HCT116 (cell line): ENCODE measurements around the gene RBPJ. TPM values are rescaled to one million over a fixed set of nuclear protein-coding genes. Genes with fewer than 3 reads are reported as not detected.

ENCODE experiments used
- ATAC-seq: fragments of 200-7000 bp; cut with Tn5 transposase; 2 replicates; pipeline ENCODE4 v1.9.1; 2020; ENCODE audit warnings: mild to moderate bottlenecking, moderate library complexity
- BruUV-seq: library from RNA; stranded (reverse); fragments of 400-500 nt; replicated peaks from 2 replicates; lab custom pipeline; 2021; lab: Mats Ljungman, UMichigan
- CTCF ChIA-PET: fragments of 300-600 bp; sonication (Branson Sonifier 250); formaldehyde crosslinking; loops from one replicate; lab custom pipeline; 2021; ENCODE audit warnings: antibody characterized with exemption; lab: Charles Lee
- POLR2A ChIA-PET: fragments of 300-600, 350-600 bp; sonication (Branson Sonifier 250); formaldehyde crosslinking; loops from one replicate; lab custom pipeline; 2021; ENCODE audit warnings: antibody characterized with exemption; lab: Charles Lee
- RAD21 ChIA-PET, 2 experiments: fragments of 300-600 bp; sonication (Branson Sonifier 250); formaldehyde crosslinking; loops; one replicate each; lab custom pipeline; 2023; ENCODE audit warnings: low total read pairs in 2 of 2; ENCODE audit not compliant: uncharacterized antibody in 2 of 2, unreplicated experiment in 2 of 2, low non-redundant PET in 1 of 2; lab: Charles Lee
- DNase-seq: peaks from one replicate; pipeline ENCODE4 v3.0.0-alpha.2; 2010; ENCODE audit warnings: low read depth, low spot score
- H2AFZ ChIP-seq: fragments of 200-600 bp; shearing (Covaris generic), sonication (generic); 2 replicates; pipeline ENCODE4 v1.6.1; 2017; ENCODE audit warnings: low read depth, mixed run types, mixed read lengths, antibody characterized with exemption, low read length; ENCODE audit not compliant: poor library complexity, severe bottlenecking
- H3K27ac ChIP-seq: 2 replicates; pipeline ENCODE4 v1.5.1; 2012; ENCODE audit warnings: low read depth, low read length
- H3K27me3 ChIP-seq: fragments of 200-600 bp; sonication (generic); 2 replicates; pipeline ENCODE4 v1.6.1; 2016; ENCODE audit warnings: mixed run types, low read length, mixed read lengths; ENCODE audit not compliant: insufficient read depth
- H3K36me3 ChIP-seq, 2 experiments: fragments of 200-500 bp in 1 of 2; fragments of 200-600 bp in 1 of 2; sonication (Bioruptor generic) in 1 of 2; sonication (generic) in 1 of 2; 2 replicates each; pipeline versions ENCODE4 v1.5.1 to v1.6.1; 2014 to 2016; ENCODE audit warnings: low read length in 2 of 2, inconsistent platforms in 1 of 2, mixed read lengths in 1 of 2, mixed run types in 1 of 2; ENCODE audit not compliant: insufficient read depth in 2 of 2, control insufficient read depth in 1 of 2
- H3K4me1 ChIP-seq, 2 experiments: fragments of 200-600 bp in 1 of 2; sonication (generic) in 1 of 2; 2 replicates each; pipeline versions ENCODE4 v1.5.1 to v1.6.1; 2012 to 2017; ENCODE audit warnings: low read length in 2 of 2, inconsistent platforms in 1 of 2, mild to moderate bottlenecking in 1 of 2, mixed read lengths in 1 of 2, mixed run types in 1 of 2, moderate library complexity in 1 of 2; ENCODE audit not compliant: insufficient read depth in 2 of 2, control insufficient read depth in 1 of 2
- H3K4me2 ChIP-seq: fragments of 200-600 bp; sonication (generic); 2 replicates; pipeline ENCODE4 v1.6.1; 2017; ENCODE audit warnings: mixed run types, low read length, mixed read lengths
- H3K4me3 ChIP-seq, 2 experiments: fragments of 200-600 bp in 1 of 2; sonication (generic) in 1 of 2; replicated peaks in 1 of 2; 2 replicates each; pipeline ENCODE4 v1.5.1; 2011 to 2016; ENCODE audit warnings: low read length in 2 of 2, control low read depth in 1 of 2, low read depth in 1 of 2, mild to moderate bottlenecking in 1 of 2, mixed read lengths in 1 of 2, mixed run types in 1 of 2
- H3K79me2 ChIP-seq: fragments of 200-600 bp; sonication (generic); 2 replicates; pipeline ENCODE4 v1.6.1; 2017; ENCODE audit warnings: mild to moderate bottlenecking, mixed run types, low read length, moderate library complexity, mixed read lengths; ENCODE audit not compliant: insufficient read depth
- H3K9ac ChIP-seq: fragments of 200-600 bp; sonication (generic); 2 replicates; pipeline ENCODE4 v1.6.1; 2016; ENCODE audit warnings: low read length, mixed read lengths
- H3K9me2 ChIP-seq: fragments of 200-600 bp; sonication (generic), shearing (Covaris generic); 2 replicates; pipeline ENCODE4 v1.6.1; 2017; ENCODE audit warnings: mixed run types, mild to moderate bottlenecking, moderate library complexity; ENCODE audit not compliant: insufficient read depth
- H3K9me3 ChIP-seq, 2 experiments: fragments of 200-500 bp in 1 of 2; fragments of 200-600 bp in 1 of 2; sonication (Bioruptor generic) in 1 of 2; sonication (generic) in 1 of 2; 2 replicates each; pipeline ENCODE4 v1.6.1; 2014 to 2017; ENCODE audit warnings: low read length in 2 of 2, mixed read lengths in 2 of 2, inconsistent platforms in 1 of 2, low read depth in 1 of 2, mild to moderate bottlenecking in 1 of 2, mixed run types in 1 of 2, moderate library complexity in 1 of 2; ENCODE audit not compliant: control insufficient read depth in 1 of 2, insufficient read depth in 1 of 2
- H4K20me1 ChIP-seq: fragments of 200-600 bp; sonication (generic), shearing (Covaris generic); 2 replicates; pipeline ENCODE4 v1.6.1; 2017; ENCODE audit warnings: mixed run types, mild to moderate bottlenecking, moderate library complexity; ENCODE audit not compliant: insufficient read depth
- CTCF ChIP-seq, 3 experiments: fragments of 200-600 bp in 1 of 3; sonication (generic) in 1 of 3; IDR thresholded peaks in 2 of 3; conservative IDR thresholded peaks in 1 of 3; 2 replicates each; pipeline ENCODE4 v1.5.1; 2012 to 2017; ENCODE audit warnings: low read depth in 2 of 3, low read length in 2 of 3, antibody characterized with exemption in 1 of 3, borderline replicate concordance in 1 of 3, control low read depth in 1 of 3, mild to moderate bottlenecking in 1 of 3, mixed read lengths in 1 of 3, mixed run types in 1 of 3, moderate library complexity in 1 of 3; ENCODE audit not compliant: insufficient read depth in 1 of 3
- FOSL1 ChIP-seq: IDR thresholded peaks from 2 replicates; pipeline ENCODE4 v1.6.1; 2012; ENCODE audit warnings: low read depth
- ZFX ChIP-seq: fragments of 450-650 bp; IDR thresholded peaks from 2 replicates; pipeline ENCODE4 v1.6.1; 2017
- ZNF274 ChIP-seq: fragments of 200-500 bp; sonication (Bioruptor generic); IDR thresholded peaks from 2 replicates; pipeline ENCODE4 v1.6.1; 2014; ENCODE audit warnings: mild to moderate bottlenecking, low read depth, low read length, inconsistent platforms
- intact Hi-C: fragments of 100-400 bp; cut with micrococcal nuclease; formaldehyde crosslinking; loops from 2 replicates; pipeline ENCODE4 v1.10.0; 2022
- total RNA-seq: library from RNA; stranded (reverse); gene quantifications from one replicate; pipeline ENCODE4 v1.2.1, GENCODE V29; 2021; ENCODE audit not compliant: unreplicated experiment

The RBPJ gene
- total RNA-seq, 1 experiment from 2014 or later, result 72.7 TPM

- Histone ChIP-seq H3K4me1 (peaks cover 4 to 28% of the 10 kb centered on the region in 2 experiments; a peak in 3 of 4 replicates), H3K9me2 (no peaks in the 10 kb centered on the region), H3K9ac (no peak overlapping the region), H3K27ac (no peak overlapping the region), H3K27me3 (no peaks in the 10 kb centered on the region), H2AFZ (no peak overlapping the region), H4K20me1 (peaks cover 20% of the 10 kb centered on the region; the same call in 1 of the 2 replicates), H3K4me2 (no peak overlapping the region), H3K79me2 (peaks cover 89% of the 10 kb centered on the region), H3K9me3 (no peaks in the 10 kb centered on the region), H3K4me3 (no peak overlapping the region), H3K36me3 (no peaks in the 10 kb centered on the region)
- no TSS peak for BruUV-seq
- POLR2A ChIA-PET, result no interaction called here
- TF ChIP-seq CTCF (IDR thresholded peaks at IDR 0.05 in 2 of 3, conservative IDR thresholded peaks at IDR 0.05 in 1 of 3; ENCODE audit: borderline replicate concordance in 1 of 3, insufficient read depth in 1 of 3, low read depth in 2 of 3, low read length in 2 of 3), result peak in 2 of 3 experiments; percentile 50 to 52; a peak in 4 of 6 replicates
- no peak for TF ChIP-seq ZNF274
- intact Hi-C loops, result no loop called here
- 0 out of 2 replicates have a peak, but pooled peaks have one; percentile 21 for ATAC-seq
- CTCF ChIA-PET, result interaction anchor here (0.7 to 2.1 kb wide), 7 partner anchors 85 to 676 kb away, joined by 3 to 13 read pairs (median 4); no protein-coding TSS in a partner anchor
- RAD21 ChIA-PET, result interaction anchor here (0.6 to 1.3 kb wide), 2 partner anchors 15 to 241 kb away, joined by 3 read pairs; no protein-coding TSS in a partner anchor
- peak; percentile 35 for DNase-seq
These were observed 4.4 kb downstream of the RBPJ start for GRCh38 chr4:26325191-26325590.

DNA sequence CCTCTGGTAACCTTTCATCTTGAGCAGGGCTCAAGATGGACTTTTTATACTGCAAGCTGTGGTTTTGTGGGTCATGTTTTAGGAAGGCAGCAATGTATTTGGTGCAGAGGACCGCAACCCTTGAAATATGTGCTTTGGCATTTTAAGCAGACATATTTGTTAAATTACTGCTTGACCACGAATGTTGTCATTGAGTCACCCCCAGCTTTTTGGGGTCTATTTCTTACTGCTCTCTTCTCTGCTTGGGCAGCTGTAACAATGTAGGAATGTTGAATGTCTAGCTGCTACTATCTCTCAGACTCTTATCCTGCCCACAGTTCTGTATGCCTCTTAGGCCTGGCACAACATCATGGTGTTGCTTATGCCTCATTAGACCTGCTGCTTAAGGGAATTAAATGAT is 6.0 kb downstream of the RBPJ start:
- peak overlapping the region; percentile 7; the same call in 1 of the 2 replicates for H3K4me2 ChIP-seq
- TF ChIP-seq ZFX (no peak), FOSL1 (no peak)
- RAD21 ChIA-PET, result no interaction called here
- no peak overlapping the region for H3K9ac ChIP-seq
- intact Hi-C loops, result no loop called here
- ATAC-seq (peak; percentile 10; the same call in 1 of the 2 replicates), DNase-seq (no peak)
- no peaks in the 10 kb centered on the region for H3K27me3 ChIP-seq
- H3K27ac ChIP-seq, result no peak overlapping the region
- no TSS peak for BruUV-seq
- no peaks in the 10 kb centered on the region for H3K36me3 ChIP-seq
- H3K4me3 ChIP-seq, result no peak overlapping the region
- H2AFZ ChIP-seq, result no peak overlapping the region
- H3K4me1 ChIP-seq, result peaks cover 4 to 30% of the 10 kb centered on the region in 2 experiments; a peak in 3 of 4 replicates
- H3K79me2 ChIP-seq, result peaks cover 99% of the 10 kb centered on the region
- POLR2A ChIA-PET, result no interaction called here
- no peaks in the 10 kb centered on the region for H3K9me2 ChIP-seq
- CTCF ChIA-PET, result no interaction called here
- no peaks in the 10 kb centered on the region for H3K9me3 ChIP-seq
- peaks cover 35% of the 10 kb centered on the region; the same call in 1 of the 2 replicates for H4K20me1 ChIP-seq
